Measurements from ENCODE around the gene GPR82.

The GPR82 gene

GRCh38 chrX:41707218-41707617 is 16.8 kb upstream of the GPR82 start:
- ATAC-seq = no peak
- TF ChIP-seq PPARA (CRISPR knock-in tag; IDR thresholded peaks at IDR 0.05; ENCODE audit: borderline replicate concordance) (no peak), ZNF565 (CRISPR knock-in tag; conservative IDR thresholded peaks at IDR 0.05; ENCODE audit: low read depth) (no peak), PATZ1 (CRISPR knock-in tag; IDR thresholded peaks at IDR 0.05; ENCODE audit: borderline replicate concordance) (no peak), ZC3H10 (CRISPR knock-in tag; IDR thresholded peaks at IDR 0.05) (no peak), ARNTL (CRISPR knock-in tag; IDR thresholded peaks at IDR 0.05; ENCODE audit: borderline replicate concordance, low read depth) (no peak), ZNF8 (CRISPR knock-in tag; IDR thresholded peaks at IDR 0.05) (no peak), BACH2 (CRISPR knock-in tag; IDR thresholded peaks at IDR 0.05; ENCODE audit: borderline replicate concordance) (no peak), OSR1 (CRISPR knock-in tag; IDR thresholded peaks at IDR 0.05) (no peak), GLIS3 (CRISPR knock-in tag; IDR thresholded peaks at IDR 0.05) (no peak)
- TF ChIP-seq, protein P1, sequence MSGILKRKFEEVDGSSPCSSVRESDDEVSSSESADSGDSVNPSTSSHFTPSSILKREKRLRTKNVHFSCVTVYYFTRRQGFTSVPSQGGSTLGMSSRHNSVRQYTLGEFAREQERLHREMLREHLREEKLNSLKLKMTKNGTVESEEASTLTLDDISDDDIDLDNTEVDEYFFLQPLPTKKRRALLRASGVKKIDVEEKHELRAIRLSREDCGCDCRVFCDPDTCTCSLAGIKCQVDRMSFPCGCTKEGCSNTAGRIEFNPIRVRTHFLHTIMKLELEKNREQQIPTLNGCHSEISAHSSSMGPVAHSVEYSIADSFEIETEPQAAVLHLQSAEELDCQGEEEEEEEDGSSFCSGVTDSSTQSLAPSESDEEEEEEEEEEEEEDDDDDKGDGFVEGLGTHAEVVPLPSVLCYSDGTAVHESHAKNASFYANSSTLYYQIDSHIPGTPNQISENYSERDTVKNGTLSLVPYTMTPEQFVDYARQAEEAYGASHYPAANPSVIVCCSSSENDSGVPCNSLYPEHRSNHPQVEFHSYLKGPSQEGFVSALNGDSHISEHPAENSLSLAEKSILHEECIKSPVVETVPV (CRISPR knock-in tag; IDR thresholded peaks at IDR 0.05) = no peak

DNA sequence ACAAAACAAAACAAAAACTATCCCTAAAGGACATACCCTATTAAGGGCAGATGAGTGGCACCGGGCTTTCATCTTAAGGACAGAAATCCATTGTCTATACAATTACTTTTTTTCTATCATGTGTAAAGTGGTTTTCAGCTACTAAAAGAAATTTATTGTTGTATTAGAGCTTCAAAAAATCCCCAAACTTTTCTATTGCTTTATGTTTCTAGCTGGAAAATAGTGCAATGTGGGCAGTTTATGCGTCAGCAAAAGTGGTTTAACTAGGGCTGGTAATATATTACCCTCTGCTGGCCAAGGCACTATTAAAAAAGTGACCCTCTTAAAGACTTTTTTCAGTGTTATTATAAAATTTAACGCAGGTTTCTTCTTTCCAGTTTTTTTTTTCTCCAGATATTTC is 15.5 kb upstream of the GPR82 start:
- TF ChIP-seq BACH2 (CRISPR knock-in tag; IDR thresholded peaks at IDR 0.05; ENCODE audit: borderline replicate concordance) (no peak), CSDC2 (CRISPR knock-in tag; IDR thresholded peaks at IDR 0.05) (no peak), PPARA (CRISPR knock-in tag; IDR thresholded peaks at IDR 0.05; ENCODE audit: borderline replicate concordance) (no peak), ZFP3 (CRISPR knock-in tag; IDR thresholded peaks at IDR 0.05) (no peak), ZNF8 (CRISPR knock-in tag; IDR thresholded peaks at IDR 0.05) (no peak), ARNTL (CRISPR knock-in tag; IDR thresholded peaks at IDR 0.05; ENCODE audit: borderline replicate concordance, low read depth) (no peak), ZFP30 (CRISPR knock-in tag; IDR thresholded peaks at IDR 0.05) (no peak), OSR1 (CRISPR knock-in tag; IDR thresholded peaks at IDR 0.05) (no peak), TCF4 (CRISPR knock-in tag; IDR thresholded peaks at IDR 0.05; ENCODE audit: borderline replicate concordance) (no peak), ESRRG (CRISPR knock-in tag; IDR thresholded peaks at IDR 0.05) (no peak), RARB (CRISPR knock-in tag; IDR thresholded peaks at IDR 0.05) (no peak)
- no peak for ATAC-seq

DNA sequence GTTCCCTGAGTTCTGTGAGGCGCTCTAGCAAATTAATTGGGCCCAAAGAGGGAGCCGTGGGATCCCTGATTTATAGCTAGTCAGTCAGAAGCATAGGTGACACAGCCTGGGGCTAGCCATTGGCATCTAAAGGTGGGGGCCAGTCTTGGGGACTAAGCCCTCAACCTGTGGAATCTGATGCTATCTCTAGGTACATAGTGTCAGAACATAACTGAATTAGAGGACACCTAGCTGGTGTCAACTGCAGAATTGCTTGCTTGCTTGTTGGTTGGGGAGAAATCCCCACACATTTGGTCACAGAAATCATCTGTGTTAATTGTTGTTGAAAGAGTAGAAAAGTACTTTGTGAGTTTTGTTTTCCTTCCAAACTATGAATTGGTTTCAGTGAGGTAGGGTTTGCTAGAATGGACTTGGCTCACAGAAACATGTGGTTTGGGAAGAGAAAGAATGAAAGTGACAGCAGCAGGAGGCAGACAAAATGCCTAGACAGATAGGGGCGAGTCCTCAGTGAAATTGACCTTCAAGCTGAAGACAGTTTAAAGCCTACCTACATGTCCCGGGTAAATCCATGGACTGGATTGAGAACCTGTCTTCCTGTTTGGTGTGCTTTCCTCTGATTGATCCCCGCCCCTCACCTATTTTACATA is 12.8 kb upstream of the GPR82 start:
- TF ChIP-seq PATZ1 (CRISPR knock-in tag; IDR thresholded peaks at IDR 0.05; ENCODE audit: borderline replicate concordance) (no peak), TCF4 (CRISPR knock-in tag; IDR thresholded peaks at IDR 0.05; ENCODE audit: borderline replicate concordance) (no peak), TOX (CRISPR knock-in tag; IDR thresholded peaks at IDR 0.05; ENCODE audit: borderline replicate concordance) (no peak), PPARA (CRISPR knock-in tag; IDR thresholded peaks at IDR 0.05; ENCODE audit: borderline replicate concordance) (no peak), BACH2 (CRISPR knock-in tag; IDR thresholded peaks at IDR 0.05; ENCODE audit: borderline replicate concordance) (no peak), ZC3H10 (CRISPR knock-in tag; IDR thresholded peaks at IDR 0.05) (no peak), ZNF8 (CRISPR knock-in tag; IDR thresholded peaks at IDR 0.05) (no peak), ZFP3 (CRISPR knock-in tag; IDR thresholded peaks at IDR 0.05) (no peak), CSDC2 (CRISPR knock-in tag; IDR thresholded peaks at IDR 0.05) (no peak), OSR1 (CRISPR knock-in tag; IDR thresholded peaks at IDR 0.05) (no peak)
- TF ChIP-seq, protein P2, sequence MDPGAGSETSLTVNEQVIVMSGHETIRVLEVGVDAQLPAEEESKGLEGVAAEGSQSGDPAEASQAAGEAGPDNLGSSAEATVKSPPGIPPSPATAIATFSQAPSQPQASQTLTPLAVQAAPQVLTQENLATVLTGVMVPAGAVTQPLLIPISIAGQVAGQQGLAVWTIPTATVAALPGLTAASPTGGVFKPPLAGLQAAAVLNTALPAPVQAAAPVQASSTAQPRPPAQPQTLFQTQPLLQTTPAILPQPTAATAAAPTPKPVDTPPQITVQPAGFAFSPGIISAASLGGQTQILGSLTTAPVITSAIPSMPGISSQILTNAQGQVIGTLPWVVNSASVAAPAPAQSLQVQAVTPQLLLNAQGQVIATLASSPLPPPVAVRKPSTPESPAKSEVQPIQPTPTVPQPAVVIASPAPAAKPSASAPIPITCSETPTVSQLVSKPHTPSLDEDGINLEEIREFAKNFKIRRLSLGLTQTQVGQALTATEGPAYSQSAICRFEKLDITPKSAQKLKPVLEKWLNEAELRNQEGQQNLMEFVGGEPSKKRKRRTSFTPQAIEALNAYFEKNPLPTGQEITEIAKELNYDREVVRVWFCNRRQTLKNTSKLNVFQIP (CRISPR knock-in tag; IDR thresholded peaks at IDR 0.05; ENCODE audit: borderline replicate concordance, low read depth) = no peak
- TF ChIP-seq, protein P3, sequence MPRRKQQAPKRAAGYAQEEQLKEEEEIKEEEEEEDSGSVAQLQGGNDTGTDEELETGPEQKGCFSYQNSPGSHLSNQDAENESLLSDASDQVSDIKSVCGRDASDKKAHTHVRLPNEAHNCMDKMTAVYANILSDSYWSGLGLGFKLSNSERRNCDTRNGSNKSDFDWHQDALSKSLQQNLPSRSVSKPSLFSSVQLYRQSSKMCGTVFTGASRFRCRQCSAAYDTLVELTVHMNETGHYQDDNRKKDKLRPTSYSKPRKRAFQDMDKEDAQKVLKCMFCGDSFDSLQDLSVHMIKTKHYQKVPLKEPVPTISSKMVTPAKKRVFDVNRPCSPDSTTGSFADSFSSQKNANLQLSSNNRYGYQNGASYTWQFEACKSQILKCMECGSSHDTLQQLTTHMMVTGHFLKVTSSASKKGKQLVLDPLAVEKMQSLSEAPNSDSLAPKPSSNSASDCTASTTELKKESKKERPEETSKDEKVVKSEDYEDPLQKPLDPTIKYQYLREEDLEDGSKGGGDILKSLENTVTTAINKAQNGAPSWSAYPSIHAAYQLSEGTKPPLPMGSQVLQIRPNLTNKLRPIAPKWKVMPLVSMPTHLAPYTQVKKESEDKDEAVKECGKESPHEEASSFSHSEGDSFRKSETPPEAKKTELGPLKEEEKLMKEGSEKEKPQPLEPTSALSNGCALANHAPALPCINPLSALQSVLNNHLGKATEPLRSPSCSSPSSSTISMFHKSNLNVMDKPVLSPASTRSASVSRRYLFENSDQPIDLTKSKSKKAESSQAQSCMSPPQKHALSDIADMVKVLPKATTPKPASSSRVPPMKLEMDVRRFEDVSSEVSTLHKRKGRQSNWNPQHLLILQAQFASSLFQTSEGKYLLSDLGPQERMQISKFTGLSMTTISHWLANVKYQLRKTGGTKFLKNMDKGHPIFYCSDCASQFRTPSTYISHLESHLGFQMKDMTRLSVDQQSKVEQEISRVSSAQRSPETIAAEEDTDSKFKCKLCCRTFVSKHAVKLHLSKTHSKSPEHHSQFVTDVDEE (CRISPR knock-in tag; IDR thresholded peaks at IDR 0.05) = no peak
- TF ChIP-seq, protein P1 (CRISPR knock-in tag; IDR thresholded peaks at IDR 0.05) = no peak
- ATAC-seq = no peak

All from SK-N-SH treated with all-trans-retinoic acid at 6 μM for 48 hours (cell line).